Left ventricle myocardium inferior (tissue), 1 donor: ENCODE measurements around the gene CD3E. TPM values are rescaled to one million over a fixed set of nuclear protein-coding genes. Genes with fewer than 3 reads are reported as not detected.

ENCODE experiments used
- DNase-seq: peaks from one replicate; pipeline ENCODE4 v3.0.0-alpha.2; 2020
- H3K27ac ChIP-seq: fragments of 200-600 bp; replicated peaks from 2 replicates; pipeline ENCODE4 v1.8.0; 2021
- H3K27me3 ChIP-seq: fragments of 200-600 bp; 2 replicates; pipeline ENCODE4 v1.8.0; 2021; ENCODE audit warnings: low read depth
- H3K36me3 ChIP-seq: fragments of 200-600 bp; 2 replicates; pipeline ENCODE4 v1.8.0; 2021
- H3K4me1 ChIP-seq: fragments of 200-600 bp; 2 replicates; pipeline ENCODE4 v1.8.0; 2021
- H3K4me3 ChIP-seq: fragments of 200-600 bp; 2 replicates; pipeline ENCODE4 v1.8.0; 2021; ENCODE audit warnings: mild to moderate bottlenecking, moderate library complexity
- H3K9me3 ChIP-seq: fragments of 200-600 bp; replicated peaks from 2 replicates; pipeline ENCODE4 v1.8.0; 2021
- intact Hi-C: fragments of 100-400 bp; cut with micrococcal nuclease; formaldehyde crosslinking; loops from one replicate; pipeline ENCODE4 v1.11.0; 2022
- total RNA-seq: library from RNA; stranded (reverse); fragmentation: NEBNext Ultra II Directional; extraction: Animal tissue kit (Norgen Biotek cat#: 25700); gene quantifications from one replicate; pipeline ENCODE4 v1.2.1, GENCODE V29; 2021
- TF ChIP-seq, protein P1 (sequence below): fragments of 200-600 bp; IDR thresholded peaks from 2 replicates; pipeline ENCODE4 v1.8.0; 2021; ENCODE audit warnings: antibody characterized with exemption, mild to moderate bottlenecking, borderline replicate concordance
- donor health status: DM: no; HTN: yes; CAD: no; lungs with severe emphysema.

CD3E gene
- total RNA-seq, 1 donor from 2014 or later: 0.60 TPM

DNA sequence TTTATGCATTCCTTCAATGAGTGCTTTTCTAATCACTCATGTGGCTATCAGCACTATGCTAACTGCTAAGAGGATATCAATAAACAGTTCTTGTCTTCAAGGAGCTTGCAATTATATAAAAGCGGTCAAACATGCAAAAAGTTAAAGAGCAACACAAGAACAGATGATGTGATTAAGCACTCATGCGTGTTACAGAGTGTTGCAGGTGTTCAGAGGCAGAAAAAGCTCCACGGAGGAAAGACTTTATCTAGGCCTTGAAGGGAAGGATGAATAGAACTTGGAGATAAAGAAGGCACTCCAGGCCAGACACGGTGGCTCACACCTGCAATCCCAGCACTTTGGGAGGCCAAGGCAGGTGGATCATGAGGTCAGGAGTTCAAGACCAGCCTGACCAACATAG lies 13.6 kb downstream of the CD3E start:
- DNase-seq: no peak
- peaks cover 20% of the 10 kb centered on the region for H3K27me3 ChIP-seq
- peaks cover 23% of the 10 kb centered on the region for H3K4me1 ChIP-seq
- H3K36me3 ChIP-seq: no peaks in the 10 kb centered on the region
- TF ChIP-seq, protein P1, sequence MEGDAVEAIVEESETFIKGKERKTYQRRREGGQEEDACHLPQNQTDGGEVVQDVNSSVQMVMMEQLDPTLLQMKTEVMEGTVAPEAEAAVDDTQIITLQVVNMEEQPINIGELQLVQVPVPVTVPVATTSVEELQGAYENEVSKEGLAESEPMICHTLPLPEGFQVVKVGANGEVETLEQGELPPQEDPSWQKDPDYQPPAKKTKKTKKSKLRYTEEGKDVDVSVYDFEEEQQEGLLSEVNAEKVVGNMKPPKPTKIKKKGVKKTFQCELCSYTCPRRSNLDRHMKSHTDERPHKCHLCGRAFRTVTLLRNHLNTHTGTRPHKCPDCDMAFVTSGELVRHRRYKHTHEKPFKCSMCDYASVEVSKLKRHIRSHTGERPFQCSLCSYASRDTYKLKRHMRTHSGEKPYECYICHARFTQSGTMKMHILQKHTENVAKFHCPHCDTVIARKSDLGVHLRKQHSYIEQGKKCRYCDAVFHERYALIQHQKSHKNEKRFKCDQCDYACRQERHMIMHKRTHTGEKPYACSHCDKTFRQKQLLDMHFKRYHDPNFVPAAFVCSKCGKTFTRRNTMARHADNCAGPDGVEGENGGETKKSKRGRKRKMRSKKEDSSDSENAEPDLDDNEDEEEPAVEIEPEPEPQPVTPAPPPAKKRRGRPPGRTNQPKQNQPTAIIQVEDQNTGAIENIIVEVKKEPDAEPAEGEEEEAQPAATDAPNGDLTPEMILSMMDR: no peak
- intact Hi-C loops: no loop called here
- no peaks in the 10 kb centered on the region for H3K9me3 ChIP-seq
- H3K27ac ChIP-seq: no peak overlapping the region
- H3K4me3 ChIP-seq: no peak overlapping the region

DNA sequence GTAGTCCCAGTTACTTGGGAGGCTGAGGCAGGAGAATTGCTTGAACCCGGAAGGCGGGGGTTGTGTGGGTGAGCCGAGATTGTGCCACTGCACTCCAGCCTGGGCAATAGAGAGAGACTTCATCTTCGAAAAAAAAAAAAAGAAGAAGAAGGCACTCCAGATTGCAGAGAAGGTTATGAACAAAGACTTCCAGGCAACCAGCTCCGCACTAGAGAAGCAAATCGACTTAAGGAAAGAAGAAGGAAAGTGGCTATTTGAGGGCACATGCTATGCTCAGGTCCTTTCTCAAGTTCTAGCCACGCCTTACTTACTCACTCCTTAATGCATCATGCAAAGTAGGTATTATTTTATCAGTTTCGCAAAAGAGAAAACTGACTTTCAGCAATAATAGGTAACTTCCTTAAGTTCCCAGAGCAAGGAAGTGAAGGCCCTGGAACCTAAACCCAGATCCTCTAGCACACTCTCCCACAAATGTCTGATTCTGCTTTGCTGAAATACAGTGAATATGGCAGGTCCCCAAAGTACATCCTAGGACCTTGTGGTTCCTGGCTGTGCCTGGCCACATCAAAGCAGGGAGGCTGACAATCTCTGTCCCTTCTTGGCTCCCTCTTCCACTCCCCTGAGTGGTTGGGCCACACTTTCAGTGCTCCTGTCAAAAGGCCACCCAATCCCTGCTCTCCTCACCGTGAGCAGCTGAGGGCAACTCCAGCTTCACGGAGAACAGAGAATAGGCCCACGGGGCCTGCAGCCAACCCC lies 14.2 kb downstream of the CD3E start:
- no peak overlapping the region for H3K27ac ChIP-seq
- TF ChIP-seq, protein P1: no peak
- H3K27me3 ChIP-seq: peaks cover 19% of the 10 kb centered on the region
- intact Hi-C loops: no loop called here
- no peaks in the 10 kb centered on the region for H3K9me3 ChIP-seq
- no peaks in the 10 kb centered on the region for H3K36me3 ChIP-seq
- no peak for DNase-seq
- H3K4me3 ChIP-seq: no peak overlapping the region
- peaks cover 23% of the 10 kb centered on the region for H3K4me1 ChIP-seq

DNA sequence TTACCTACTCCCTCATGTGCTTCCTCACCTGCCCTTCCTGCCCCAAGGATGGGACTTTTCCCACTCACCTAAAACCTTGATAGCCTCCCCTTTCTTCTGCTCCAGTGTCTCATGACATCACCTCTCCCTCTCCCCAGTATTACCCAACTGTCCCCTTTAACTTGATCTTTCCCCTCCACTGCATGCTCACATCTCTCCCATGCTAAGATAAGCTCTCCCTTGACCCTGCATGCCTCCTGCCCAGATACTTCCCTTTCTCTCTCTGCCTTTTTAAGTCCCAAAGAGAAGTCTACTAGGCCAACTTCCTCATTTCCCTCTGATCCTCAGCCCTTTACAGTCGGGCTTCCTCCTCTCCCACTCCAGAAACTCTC lies 14.8 kb downstream of the CD3E start:
- H3K4me3 ChIP-seq: no peak overlapping the region
- intact Hi-C loops: no loop called here
- no peaks in the 10 kb centered on the region for H3K36me3 ChIP-seq
- TF ChIP-seq, protein P1: no peak
- H3K27ac ChIP-seq: no peak overlapping the region
- peaks cover 23% of the 10 kb centered on the region for H3K4me1 ChIP-seq
- H3K9me3 ChIP-seq: no peaks in the 10 kb centered on the region
- DNase-seq: no peak
- H3K27me3 ChIP-seq: peaks cover 14% of the 10 kb centered on the region

DNA sequence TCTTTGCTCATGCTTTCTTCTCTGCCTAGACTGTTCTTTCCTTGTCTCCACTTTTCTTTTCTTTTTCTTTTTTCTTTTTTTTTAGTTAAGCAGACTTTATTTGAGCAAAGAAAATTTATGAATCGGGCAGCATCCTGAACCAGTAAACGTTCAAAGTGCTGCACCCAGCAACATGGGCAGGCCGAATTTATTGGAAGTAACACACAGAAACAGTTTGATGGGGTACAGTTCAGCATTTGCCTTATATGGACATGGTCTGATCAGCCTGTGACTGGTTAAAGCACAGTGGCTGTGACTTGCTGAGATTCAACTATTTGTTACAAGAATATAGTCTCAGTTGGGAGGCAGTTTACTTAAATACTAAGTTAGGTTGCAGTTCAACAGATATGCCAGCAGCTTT lies 16.0 kb downstream of the CD3E start:
- no peak overlapping the region for H3K27ac ChIP-seq
- H3K36me3 ChIP-seq: no peaks in the 10 kb centered on the region
- no peaks in the 10 kb centered on the region for H3K9me3 ChIP-seq
- peaks cover 16% of the 10 kb centered on the region for H3K4me1 ChIP-seq
- H3K4me3 ChIP-seq: no peak overlapping the region
- intact Hi-C loops: no loop called here
- no peak for DNase-seq
- TF ChIP-seq, protein P1: no peak
- peaks cover 15% of the 10 kb centered on the region for H3K27me3 ChIP-seq

DNA sequence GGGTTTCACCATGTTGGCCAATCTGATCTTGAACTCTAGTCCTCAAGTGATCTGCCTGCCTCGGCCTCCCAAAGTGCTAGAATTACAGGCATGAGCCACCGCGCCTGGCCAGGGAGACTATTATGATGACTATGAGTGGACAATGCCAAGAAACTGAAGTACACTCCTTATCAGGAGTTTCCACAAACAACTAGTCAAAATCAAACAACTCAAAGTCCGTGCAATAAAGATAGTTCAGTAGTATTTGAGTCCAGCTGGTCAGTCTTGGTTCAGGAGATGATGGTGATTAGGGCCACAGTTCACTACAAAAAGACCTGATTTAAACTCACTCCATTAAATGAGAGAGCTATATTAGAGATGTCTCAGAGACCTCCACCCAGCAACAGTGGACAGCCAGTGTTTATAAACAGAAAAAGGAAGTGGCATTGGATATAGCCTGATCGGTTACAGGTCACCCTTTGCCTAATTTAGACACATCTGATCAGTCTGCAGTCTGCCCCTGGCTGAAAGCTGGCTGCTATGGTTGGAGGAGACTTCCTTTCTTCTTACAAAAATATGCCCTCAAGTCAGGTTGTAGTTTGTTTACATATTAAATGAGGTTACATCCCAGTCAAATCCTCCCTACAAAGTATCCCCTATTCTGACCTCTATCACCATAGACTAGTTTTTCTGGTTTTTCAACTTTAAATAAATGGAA lies 17.0 kb downstream of the CD3E start:
- Histone ChIP-seq H3K27ac (no peak overlapping the region), H3K9me3 (no peaks in the 10 kb centered on the region), H3K27me3 (peaks cover 15% of the 10 kb centered on the region), H3K4me1 (peaks cover 6% of the 10 kb centered on the region), H3K4me3 (no peak overlapping the region), H3K36me3 (no peaks in the 10 kb centered on the region)
- intact Hi-C loops: no loop called here
- TF ChIP-seq, protein P1: no peak
- no peak for DNase-seq
